ENCODE data around the gene COMTD1. TPM values are rescaled to one million over a fixed set of nuclear protein-coding genes. Genes with fewer than 3 reads are reported as not detected.
"Not testable (repeated sequence)": the region's sequence is repeated elsewhere in the genome, so short reads cannot be mapped to it uniquely, and the experiment has no call there.

Gene COMTD1
- total RNA-seq, 2 donors from 2014 or later: 9.6 to 14.4 TPM

GRCh38 chr10:75191821-75192568 lies 43.8 kb downstream of the COMTD1 start:
- Histone ChIP-seq H3K9me3 (ENCODE audit: control insufficient read depth, low read length) (no peaks in the 10 kb centered on the region), H3K9ac (ENCODE audit: extremely low read depth, low read length, poor library complexity, severe bottlenecking) (no peak overlapping the region), H3K4me1 (ENCODE audit: control insufficient read depth, insufficient read depth, low read length) (peaks cover 5% of the 10 kb centered on the region), H3K4me3 (ENCODE audit: low read length) (no peak overlapping the region), H3K27me3 (ENCODE audit: control insufficient read depth, insufficient read depth, low read length, poor library complexity, severe bottlenecking) (no peaks in the 10 kb centered on the region), H3K27ac (ENCODE audit: low read depth, low read length) (no peak overlapping the region), H3K36me3 (ENCODE audit: control insufficient read depth, insufficient read depth, low read length) (no peaks in the 10 kb centered on the region)
- 77 to 95% methylated on average over 4 to 9 of the region's 10 CpGs for WGBS, 2 experiments (ENCODE audit: insufficient coverage in 1 of 2, insufficient read length in 1 of 2)
- Mint-ChIP-seq H3K4me3 (no peak overlapping the region), H3K27ac (peak overlapping the region; percentile 64), H3K36me3 (ENCODE audit: low read depth) (peaks cover 14% of the 10 kb centered on the region), H3K27me3 (ENCODE audit: insufficient read depth) (no peaks in the 10 kb centered on the region), H3K9me3 (no peaks in the 10 kb centered on the region), H3K4me1 (peaks cover 23% of the 10 kb centered on the region)
- no peak for TF ChIP-seq CTCF (conservative IDR thresholded peaks at IDR 0.05)
- DNase-seq: no peak

- Mint-ChIP-seq H3K9me3 (no peaks in the 10 kb centered on the region), H3K27me3 (ENCODE audit: insufficient read depth) (no peaks in the 10 kb centered on the region), H3K36me3 (ENCODE audit: low read depth) (peaks cover 8% of the 10 kb centered on the region), H3K4me3 (peak overlapping the region; percentile 3), H3K27ac (peak overlapping the region; percentile 64), H3K4me1 (peaks cover 38% of the 10 kb centered on the region)
- no peaks in the 10 kb centered on the region for H3K27me3 ChIP-seq (ENCODE audit: control insufficient read depth, insufficient read depth, low read length, poor library complexity, severe bottlenecking)
- TF ChIP-seq CTCF (conservative IDR thresholded peaks at IDR 0.05): no peak
- H3K36me3 ChIP-seq (ENCODE audit: control insufficient read depth, insufficient read depth, low read length): no peaks in the 10 kb centered on the region
- H3K9me3 ChIP-seq (ENCODE audit: control insufficient read depth, low read length): no peaks in the 10 kb centered on the region
- peak; percentile 54 for DNase-seq
- no peak overlapping the region for H3K4me3 ChIP-seq (ENCODE audit: low read length)
- no peak overlapping the region for H3K27ac ChIP-seq (ENCODE audit: low read depth, low read length)
- H3K9ac ChIP-seq (ENCODE audit: extremely low read depth, low read length, poor library complexity, severe bottlenecking): no peak overlapping the region
- H3K4me1 ChIP-seq (ENCODE audit: control insufficient read depth, insufficient read depth, low read length): peaks cover 5% of the 10 kb centered on the region
- 90 to 94% methylated on average over 6 to 12 of the region's 12 CpGs for WGBS, 2 experiments (ENCODE audit: insufficient coverage in 1 of 2, insufficient read length in 1 of 2)
These were observed 46.3 kb downstream of the COMTD1 start for GRCh38 chr10:75189266-75190096.

- Mint-ChIP-seq H3K4me1 (peaks cover 38% of the 10 kb centered on the region), H3K27ac (peak overlapping the region; percentile 88)
- not testable (repeated sequence) for H3K4me1 ChIP-seq (ENCODE audit: control insufficient read depth, insufficient read depth, low read length); H3K36me3 ChIP-seq (ENCODE audit: control insufficient read depth, insufficient read depth, low read length); H3K4me3 Mint-ChIP-seq; DNase-seq; H3K27ac ChIP-seq (ENCODE audit: low read depth, low read length); H3K9me3 Mint-ChIP-seq; H3K9me3 ChIP-seq (ENCODE audit: control insufficient read depth, low read length); H3K9ac ChIP-seq (ENCODE audit: extremely low read depth, low read length, poor library complexity, severe bottlenecking); H3K27me3 Mint-ChIP-seq (ENCODE audit: insufficient read depth); H3K4me3 ChIP-seq (ENCODE audit: low read length); H3K27me3 ChIP-seq (ENCODE audit: control insufficient read depth, insufficient read depth, low read length, poor library complexity, severe bottlenecking); H3K36me3 Mint-ChIP-seq (ENCODE audit: low read depth)
- 98% methylated on average over 9 of the region's 9 CpGs; no CpG with 5 or more reads in 1 of the 2 experiments for WGBS, 2 experiments (ENCODE audit: insufficient coverage in 1 of 2, insufficient read length in 1 of 2)
These were observed 47.2 kb downstream of the COMTD1 start for GRCh38 chr10:75188522-75188921.
